Measurements from ENCODE around the gene ZFAND3. TPM values are rescaled to one million over a fixed set of nuclear protein-coding genes. Genes with fewer than 3 reads are reported as not detected.
A peak's percentile ranks its signal among the peaks of the same experiment; 100 is the strongest.

Gene ZFAND3
- total and polyA plus RNA-seq, 2 of the 4 experiments (the other 2 are of a cell fraction): 10.9 to 26.7 TPM

DNA sequence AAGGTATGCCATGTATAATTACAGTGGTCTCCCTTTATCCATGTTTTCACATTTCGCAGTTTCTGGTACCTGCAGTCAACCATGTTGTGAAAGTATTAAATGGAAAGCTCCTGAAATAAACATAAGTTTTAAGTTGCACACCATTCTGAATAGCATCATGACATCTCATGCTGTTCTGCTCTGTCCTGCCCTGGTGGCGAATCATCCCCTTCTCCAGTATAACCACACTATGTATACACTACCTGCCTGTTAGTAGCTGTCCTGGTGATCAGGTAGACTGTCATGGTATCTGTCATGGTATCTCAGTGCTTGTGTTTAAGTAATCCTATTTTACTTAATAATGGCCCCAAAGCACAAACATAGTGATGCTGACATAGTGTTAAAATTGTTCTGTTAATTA lies 97.1 kb downstream of the ZFAND3 start:
- H2BK5ac ChIP-seq (ENCODE audit: low read depth, low read length, poor library complexity, severe bottlenecking): peak overlapping the region; percentile 31
- H3K36me3 ChIP-seq (ENCODE audit: control insufficient read depth, insufficient read depth, low read length): peaks cover 2% of the 10 kb centered on the region; the same call in 1 of the 2 replicates
- H4K8ac ChIP-seq (ENCODE audit: low read depth in 2 of 2, low read length in 2 of 2): no peak overlapping the region
- H3K4me1 ChIP-seq (ENCODE audit: control insufficient read depth, insufficient read depth, low read length): peaks cover 12% of the 10 kb centered on the region
- no peak overlapping the region for H3K4ac ChIP-seq (ENCODE audit: low read depth, low read length)
- dilution Hi-C loops (cut with HindIII; ENCODE audit: low sequenced_read_pairs, unreplicated experiment): no loop called here
- H3K9me1 ChIP-seq (ENCODE audit: insufficient read depth, low read length): peaks cover 14% of the 10 kb centered on the region
- H3K4me2 ChIP-seq (ENCODE audit: low read depth, low read length): no peak overlapping the region
- no TSS peak for BruUV-seq (replicated peaks)
- no peak overlapping the region for H3K14ac ChIP-seq (replicated peaks; ENCODE audit: low read depth, low read length)
- H3K27me3 ChIP-seq (ENCODE audit: control insufficient read depth, insufficient read depth, low read length): no peaks in the 10 kb centered on the region
- no peak overlapping the region for H2AK5ac ChIP-seq (ENCODE audit: low read depth, low read length)
- no peak overlapping the region for H2BK15ac ChIP-seq (ENCODE audit: low read depth, low read length)
- no peak overlapping the region for H3K56ac ChIP-seq (ENCODE audit: extremely low read depth, insufficient read depth, low read length)
- no peak overlapping the region for H3K9ac ChIP-seq (ENCODE audit: low read depth, low read length)
- peaks cover 89% of the 10 kb centered on the region for H4K20me1 ChIP-seq (ENCODE audit: insufficient read depth, low read length)
- no peak for ATAC-seq (ENCODE audit: low read depth)
- ChIA-PET CTCF (no interaction called here), POLR2A (ENCODE audit: unreplicated experiment) (interaction anchor here (0.5 kb wide), 1 partner anchor 8 kb away, joined by 3 read pairs; no protein-coding TSS in a partner anchor)
- DNase-seq: no peak
- H3K27ac ChIP-seq (ENCODE audit: insufficient read depth, low read length): no peak overlapping the region
- no peak overlapping the region for H4K5ac ChIP-seq (ENCODE audit: low read depth, low read length)
- H3K79me1 ChIP-seq (ENCODE audit: low read depth in 1 of 2, low read length in 2 of 2): peaks cover 35 to 81% of the 10 kb centered on the region in 2 experiments
- H2AFZ ChIP-seq (replicated peaks; ENCODE audit: low read length, poor library complexity): no peak overlapping the region
- no peak overlapping the region for H3K23ac ChIP-seq (ENCODE audit: low read depth, low read length)
- no peak overlapping the region for H3K4me3 ChIP-seq (ENCODE audit: insufficient read depth, low read depth, low read length)
- no CpG with 5 or more reads among the region's 2 CpGs for WGBS, 2 experiments (ENCODE audit: extremely low coverage in 2 of 2, insufficient read length in 1 of 2)
- no peak overlapping the region for H2BK20ac ChIP-seq (ENCODE audit: low read depth, low read length)
- in situ Hi-C loops (cut with MboI; ENCODE audit: low sequenced_read_pairs): no loop called here
- H3K9me3 ChIP-seq (ENCODE audit: control insufficient read depth, insufficient read depth, low read length): no peaks in the 10 kb centered on the region
- no peak overlapping the region for H2BK120ac ChIP-seq (ENCODE audit: low read depth, low read length)
- no peak overlapping the region for H2AK9ac ChIP-seq (replicated peaks; ENCODE audit: low read depth, low read length, poor library complexity)
- TF ChIP-seq RCOR1 (IDR thresholded peaks at IDR 0.05; ENCODE audit: insufficient replicate concordance, low read length) (no peak), CHD1 (IDR thresholded peaks at IDR 0.05; ENCODE audit: low read depth, low read length) (no peak), MAFK (IDR thresholded peaks at IDR 0.05; ENCODE audit: low read depth, low read length) (no peak), MAZ (IDR thresholded peaks at IDR 0.05; ENCODE audit: borderline replicate concordance, low read depth, low read length) (no peak)
- no peak overlapping the region for H3K18ac ChIP-seq (ENCODE audit: low read depth, low read length)
- intact Hi-C loops (cut with micrococcal nuclease): no loop called here
- H4K91ac ChIP-seq (ENCODE audit: insufficient read depth, low read depth, low read length): no peak overlapping the region

Measured in IMR-90 (cell line).